HG02970 (cell line): Measurements from ENCODE around the gene PEAK3.

Source experiments
- ATAC-seq: cut with Tn5 transposase; IDR thresholded peaks from one replicate; pipeline ENCODE4 v1.9.1; 2021; ENCODE audit warnings: mild to moderate bottlenecking, moderate library complexity, moderate number of reproducible peaks; ENCODE audit not compliant: unreplicated experiment, low FRiP score

Gene PEAK3

GRCh38 chr19:2240881-2241760, 40.9 kb downstream of the PEAK3 start:
- ATAC-seq = no peak

- no peak for ATAC-seq
Measured at GRCh38 chr19:2239771-2240770, 41.9 kb downstream of the PEAK3 start.

DNA sequence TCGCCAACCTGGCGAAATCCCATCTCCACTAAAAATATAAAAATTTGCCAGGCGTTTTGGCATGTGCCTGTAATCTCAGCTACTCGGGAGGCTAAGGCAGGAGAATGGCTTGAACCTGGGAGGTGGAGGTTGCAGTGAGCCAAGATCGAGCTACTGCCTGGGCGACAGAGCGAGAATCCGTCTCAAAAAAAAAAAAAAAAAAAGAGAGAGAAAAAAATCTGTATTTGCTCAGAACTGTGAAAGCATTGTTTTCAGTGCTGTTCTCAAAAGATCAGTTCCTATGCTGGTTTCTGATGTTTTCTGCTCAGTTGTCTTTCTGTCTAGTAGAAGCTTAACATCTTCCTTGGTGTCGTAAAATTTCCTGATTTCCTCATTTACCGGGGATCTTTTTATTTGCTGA, 42.8 kb downstream of the PEAK3 start:
- ATAC-seq = no peak

DNA sequence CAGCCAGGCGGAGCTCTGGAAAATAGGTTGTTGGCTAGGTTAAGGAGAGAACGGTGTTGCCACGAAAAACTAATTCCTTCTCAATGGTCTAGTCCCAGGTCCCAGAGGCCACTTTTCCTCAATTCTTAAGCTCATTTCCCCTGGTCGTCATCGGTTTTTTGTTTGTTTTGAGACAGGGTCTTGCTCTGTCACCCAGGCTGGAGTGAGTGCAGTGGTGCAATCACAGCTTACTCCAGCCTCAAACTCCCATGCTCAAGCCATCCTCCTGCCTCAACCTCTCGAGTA, 44.2 kb downstream of the PEAK3 start:
- no peak for ATAC-seq

DNA sequence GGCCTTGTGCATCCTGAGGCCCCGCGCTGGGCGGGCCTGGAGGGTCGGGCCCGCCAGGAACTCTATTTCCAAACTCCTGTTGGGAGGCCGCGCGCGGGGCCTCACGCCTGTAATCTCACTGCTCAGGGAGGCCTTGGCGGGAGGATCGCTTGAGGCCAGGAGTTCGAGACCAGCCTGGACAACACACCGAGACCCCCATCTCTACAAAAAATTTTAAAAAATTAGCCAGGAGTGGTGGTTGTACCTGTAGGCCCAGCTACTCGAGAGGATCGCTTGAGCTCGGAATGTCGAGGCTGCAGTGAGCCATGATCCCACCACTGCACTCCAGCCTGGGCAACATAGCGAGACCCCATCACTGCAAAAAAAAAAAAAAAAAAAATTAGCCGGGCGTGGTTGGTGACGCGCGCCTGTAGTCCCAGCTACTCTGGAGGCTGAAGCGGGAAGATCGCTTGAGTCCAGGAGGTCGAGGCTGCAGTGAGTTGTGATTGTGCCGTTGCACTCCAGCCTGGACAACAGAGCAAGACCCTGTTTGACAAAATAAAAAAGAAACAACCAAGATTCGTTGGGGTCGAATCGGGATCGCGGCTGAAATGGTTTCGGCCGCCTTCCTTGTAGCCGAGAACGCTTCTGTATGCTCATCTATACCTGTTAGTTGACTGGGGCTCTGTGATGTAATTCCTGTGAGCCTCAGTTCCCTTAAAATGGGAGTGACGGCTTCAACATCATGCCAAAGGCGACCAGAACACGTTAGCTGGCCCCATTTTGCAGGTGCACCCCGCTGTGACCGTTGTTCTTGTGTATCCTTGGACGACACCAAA, 44.7 kb downstream of the PEAK3 start:
- ATAC-seq = no peak

GRCh38 chr19:2236314-2237050, 45.5 kb downstream of the PEAK3 start, which contains the start of the genes PLEKHJ1 and SF3A2:
TSS of gene PLEKHJ1 (minus strand) at chr19:2236329. CDS start at chr19:2236248, 81 bp downstream.
TSS of gene SF3A2 (plus strand) at chr19:2236824. CDS start at chr19:2243419, 6,595 bp downstream.
- peak; percentile 76 for ATAC-seq

- ATAC-seq = no peak
Measured at GRCh38 chr19:2236064-2236313, 46.0 kb downstream of the PEAK3 start.

DNA sequence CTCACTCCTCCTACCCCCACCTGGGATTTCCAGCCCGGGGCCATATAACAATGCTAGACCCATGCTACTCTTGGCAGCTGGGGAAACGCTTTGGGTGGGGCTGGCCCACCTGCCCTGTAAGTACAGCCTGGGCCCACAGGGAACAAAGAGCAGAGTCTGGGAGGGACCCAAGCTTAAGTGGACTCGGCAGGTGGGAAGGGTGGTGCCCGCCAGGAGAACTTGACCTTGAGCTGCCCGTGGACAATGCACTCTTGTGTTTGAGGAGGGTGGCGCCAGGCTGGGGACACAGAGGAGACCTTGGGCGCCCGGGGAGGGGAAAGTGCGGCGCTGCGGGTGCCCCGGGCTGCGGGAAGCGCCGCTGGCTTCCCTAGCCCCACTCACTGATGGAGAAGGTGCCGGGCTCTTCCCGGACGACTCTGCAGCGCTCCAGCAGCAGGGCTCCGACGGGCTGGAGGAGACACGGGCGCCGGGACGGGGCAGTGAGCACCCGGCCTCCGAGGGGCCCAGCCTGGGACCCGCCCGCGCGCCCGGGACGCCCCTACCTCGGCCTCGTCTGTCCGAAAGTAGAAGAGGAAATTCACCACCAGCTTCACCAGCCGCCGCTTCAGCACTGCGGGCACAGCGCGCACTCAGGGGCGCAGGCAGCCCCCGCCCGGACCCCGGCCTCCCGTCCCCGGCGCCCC, 46.5 kb downstream of the PEAK3 start:
- ATAC-seq = peak; percentile 9

GRCh38 chr19:2234996-2235380, 47.0 kb downstream of the PEAK3 start:
- no peak for ATAC-seq

DNA sequence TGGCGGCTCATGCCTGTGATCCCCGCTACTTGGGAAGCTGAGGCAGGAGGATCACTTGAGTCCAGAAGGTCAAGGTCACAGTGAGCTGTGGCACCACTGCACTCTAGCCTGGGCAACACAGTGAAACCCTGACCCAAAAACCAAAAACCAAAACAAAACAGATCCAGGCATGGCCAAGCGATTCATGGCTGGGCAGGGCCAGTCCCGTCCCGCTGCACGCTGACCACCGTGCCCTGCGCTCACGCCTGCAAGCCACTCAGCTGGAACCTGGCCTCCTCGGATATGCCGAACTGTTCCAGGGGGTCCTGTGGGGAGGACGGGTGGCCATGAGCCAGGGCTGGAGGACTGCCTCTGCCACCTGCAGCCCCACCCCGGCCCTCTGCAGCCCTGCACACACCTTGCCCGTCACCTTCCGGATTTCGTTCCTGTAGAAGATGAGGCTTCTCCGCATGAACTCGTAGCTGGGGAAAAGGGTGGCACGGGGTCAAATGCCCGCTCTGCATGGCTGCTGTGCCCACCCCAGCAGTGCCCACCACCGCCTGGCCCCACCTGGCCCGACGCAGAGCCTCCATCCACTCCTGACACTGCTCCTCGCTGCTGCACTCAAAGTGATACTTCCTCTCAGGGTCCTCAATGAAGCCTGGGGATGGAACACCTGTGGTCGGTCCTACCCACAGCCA, 48.2 kb downstream of the PEAK3 start:
- ATAC-seq = no peak

GRCh38 chr19:2232286-2233151, 49.5 kb downstream of the PEAK3 start:
- ATAC-seq = no peak

GRCh38 chr19:2231621-2232221, 50.3 kb downstream of the PEAK3 start:
- no peak for ATAC-seq

DNA sequence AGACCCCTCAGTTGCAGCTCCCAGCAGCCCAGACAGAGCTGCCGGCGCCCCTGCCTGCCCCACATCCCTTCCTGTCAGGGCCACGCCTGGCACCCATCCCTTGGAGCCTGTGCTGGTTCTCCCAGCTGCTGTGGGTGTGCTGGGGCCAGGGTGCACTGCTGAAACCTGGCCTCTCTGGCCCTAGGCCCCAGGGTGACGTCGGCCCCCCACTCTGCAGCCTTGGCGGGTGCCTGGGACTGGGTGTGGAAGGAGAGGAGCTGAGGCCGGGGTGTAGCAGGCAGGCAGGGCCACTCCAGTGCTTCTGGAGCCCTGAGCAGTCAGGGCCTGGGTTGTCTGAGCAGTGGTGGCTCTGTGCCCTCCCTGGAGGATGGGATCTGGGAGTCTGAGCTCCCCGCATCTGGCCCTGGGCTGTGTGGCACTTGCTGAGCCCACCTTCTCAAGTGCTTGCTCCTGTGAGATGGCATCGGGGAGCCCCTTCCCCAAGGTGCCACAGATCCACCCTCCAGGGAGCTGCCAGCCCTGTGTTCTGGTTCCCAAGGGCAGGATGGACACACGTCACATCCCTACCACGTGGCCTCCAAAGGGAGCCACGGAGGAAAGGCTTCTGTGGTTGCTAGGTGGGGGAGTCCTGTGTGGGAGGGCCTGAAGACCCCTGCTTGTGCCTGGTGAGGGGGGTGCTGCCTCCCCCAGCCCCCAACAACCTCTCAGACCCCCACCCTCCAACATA, 51.0 kb downstream of the PEAK3 start:
- ATAC-seq = no peak

DNA sequence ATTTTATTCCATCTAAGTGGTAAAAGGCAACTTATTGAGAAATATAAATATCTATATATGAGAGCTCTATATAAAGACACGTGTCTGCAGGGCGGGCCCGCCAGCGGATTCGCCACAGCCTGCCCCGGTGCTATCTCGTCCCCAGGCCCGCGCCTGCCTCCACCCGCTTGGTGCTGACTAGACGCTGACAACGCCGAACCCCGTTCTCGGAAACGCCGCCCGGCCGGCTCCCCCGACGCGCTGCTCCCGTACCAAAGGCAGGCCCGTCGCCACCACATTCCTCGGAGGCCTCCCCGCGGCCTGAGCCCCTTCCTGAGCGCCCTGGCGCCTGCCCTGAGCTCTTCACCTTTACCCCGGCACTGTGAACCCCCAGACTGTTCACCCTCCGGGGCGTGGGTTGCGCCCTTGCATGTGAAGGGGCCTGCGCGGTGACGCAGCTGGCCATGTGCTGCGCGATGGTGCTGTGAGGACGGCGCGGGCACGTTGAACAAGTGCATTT, 51.9 kb downstream of the PEAK3 start:
- ATAC-seq = no peak

GRCh38 chr19:2229103-2230032, 52.6 kb downstream of the PEAK3 start:
- ATAC-seq = no peak
